T-cell (primary cell): ENCODE data around the gene EPB41L1. TPM values are rescaled to one million over a fixed set of nuclear protein-coding genes. Genes with fewer than 3 reads are reported as not detected.

Source experiments
- ATAC-seq, 4 experiments: fragments of 200-7000 bp in 3 of 4; fragments of 150-1000 bp in 1 of 4; cut with Tn5 transposase; replicated peaks in 1 of 4; 1 replicate in 3 of 4; 2 replicates in 1 of 4; pipeline ENCODE4 v1.10.0; 2021; ENCODE audit warnings: moderate library complexity in 3 of 4, mild to moderate bottlenecking in 2 of 4, moderate number of reproducible peaks in 1 of 4
- CTCF ChIA-PET, 2 donors: fragments of 300-600 bp; sonication (Branson Sonifier 250); formaldehyde crosslinking; loops; one replicate each; lab custom pipeline; 2022; ENCODE audit warnings: antibody characterized with exemption in 2 of 2; lab: Charles Lee
- POLR2A ChIA-PET, 2 donors: fragments of 300-600 bp; sonication (Branson Sonifier 250); formaldehyde crosslinking; loops; one replicate each; lab custom pipeline; 2022; ENCODE audit warnings: antibody characterized with exemption in 2 of 2; lab: Charles Lee
- DNase-seq, 35 experiments: peaks; one replicate each; pipeline versions ENCODE4 v3.0.0 to v3.0.0-alpha.2; 2013 to 2023
- H3K27ac ChIP-seq: one replicate; pipeline ENCODE4 v1.5.1; 2013; ENCODE audit warnings: low read length
- H3K27me3 ChIP-seq, 2 experiments: replicated peaks in 1 of 2; 1 replicate in 1 of 2; 2 replicates in 1 of 2; pipeline versions ENCODE4 v1.6.1 to v1.7.0; 2013; ENCODE audit warnings: low read length in 1 of 2, mixed read lengths in 1 of 2; ENCODE audit not compliant: control insufficient read depth in 2 of 2, insufficient read depth in 2 of 2; ENCODE audit errors: extremely low read depth in 1 of 2
- H3K36me3 ChIP-seq, 2 donors: 1 replicate in 1 of 2; 2 replicates in 1 of 2; pipeline versions ENCODE4 v1.6.1 to v1.7.0; 2013; ENCODE audit warnings: low read length in 1 of 2; ENCODE audit not compliant: control insufficient read depth in 2 of 2, insufficient read depth in 1 of 2; ENCODE audit errors: extremely low read depth in 1 of 2
- H3K4me1 ChIP-seq, 2 experiments: 1 replicate in 1 of 2; 2 replicates in 1 of 2; pipeline versions ENCODE4 v1.6.1 to v1.7.0; 2013; ENCODE audit warnings: low read length in 2 of 2, mixed read lengths in 1 of 2; ENCODE audit not compliant: insufficient read depth in 2 of 2, control insufficient read depth in 1 of 2; ENCODE audit errors: extremely low read depth in 1 of 2
- H3K4me3 ChIP-seq, 2 donors: 1 replicate in 1 of 2; 2 replicates in 1 of 2; pipeline versions ENCODE4 v1.5.1 to v1.7.0; 2013; ENCODE audit warnings: mild to moderate bottlenecking in 2 of 2, low read length in 1 of 2, moderate library complexity in 1 of 2; ENCODE audit not compliant: control insufficient read depth in 1 of 2; ENCODE audit errors: extremely low read depth in 1 of 2
- H3K9me3 ChIP-seq: 2 replicates; pipeline ENCODE4 v1.7.0; 2013
- H3K27ac Mint-ChIP-seq, 2 donors: one replicate each; pipeline ENCODE4 v1.8.0; 2020 to 2021; ENCODE audit warnings: mild to moderate bottlenecking in 2 of 2, mixed read lengths in 2 of 2
- H3K27me3 Mint-ChIP-seq, 2 donors: one replicate each; pipeline ENCODE4 v1.8.0; 2021 to 2022; ENCODE audit warnings: mixed read lengths in 2 of 2
- H3K36me3 Mint-ChIP-seq: one replicate; pipeline ENCODE4 v1.8.0; 2021; ENCODE audit warnings: mixed read lengths
- H3K4me1 Mint-ChIP-seq, 3 donors: one replicate each; pipeline ENCODE4 v1.8.0; 2020 to 2022; ENCODE audit warnings: mixed read lengths in 3 of 3, mild to moderate bottlenecking in 1 of 3
- H3K4me3 Mint-ChIP-seq, 3 donors: one replicate each; pipeline ENCODE4 v1.8.0; 2020 to 2022; ENCODE audit warnings: mild to moderate bottlenecking in 3 of 3, mixed read lengths in 3 of 3, moderate library complexity in 3 of 3
- H3K9me3 Mint-ChIP-seq, 3 donors: one replicate each; pipeline ENCODE4 v1.8.0; 2020 to 2022; ENCODE audit warnings: mixed read lengths in 3 of 3
- WGBS: methylation state at CpG from one replicate; pipeline ENCODE4 v1.1.5; 2013; ENCODE audit warnings: missing lambda C conversion rate; ENCODE audit not compliant: insufficient coverage; 5-methylcytosine and 5-hydroxymethylcytosine counted together
- total RNA-seq, 35 experiments: library from RNA in 6 of 35; stranded (reverse) in 6 of 35; fragments of 120-200 nt in 1 of 35; gene quantifications; one replicate each; pipeline versions ENCODE4 v1.2.1 to v1.2.4 and lab custom pipeline; 2013 to 2026

EPB41L1 gene
- total RNA-seq, 5 donors from 2014 or later (not counting 1 experiment from before 2014, with no cell fraction given), result 0.19 to 2.0 (median 0.82) TPM

DNA sequence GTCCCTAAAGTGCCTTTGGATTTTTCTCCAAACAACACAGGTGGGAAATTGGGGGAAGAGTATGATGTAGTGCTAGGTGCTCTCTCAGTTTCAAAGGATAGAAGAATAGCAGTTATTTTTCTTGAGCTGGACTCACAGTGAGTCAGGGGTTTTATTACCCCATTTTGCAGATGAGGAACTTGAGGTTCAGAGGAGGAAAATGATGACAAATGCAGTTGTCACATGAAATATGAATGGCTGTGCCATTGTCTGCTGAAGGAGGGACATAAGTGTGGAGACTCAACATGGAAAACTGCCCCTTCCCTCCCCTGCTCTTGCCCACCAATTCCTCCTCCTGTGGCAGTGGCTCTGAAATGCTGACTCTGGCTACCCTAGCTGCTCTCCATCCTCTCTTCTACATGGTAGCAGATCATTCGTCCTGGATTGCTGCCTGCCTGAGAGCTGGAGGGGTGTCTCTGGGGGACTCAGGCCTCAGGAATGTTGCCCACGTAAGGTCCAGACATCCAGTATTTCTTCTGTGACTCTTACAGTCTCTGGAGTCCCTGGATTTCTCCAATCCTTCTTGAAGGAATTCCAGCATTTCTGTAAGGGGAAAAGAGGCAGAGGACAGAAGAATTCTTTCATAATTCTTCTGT, 37.6 kb upstream of the EPB41L1 start:
- Mint-ChIP-seq H3K27ac (no peak overlapping the region), H3K4me3 (no peak overlapping the region), H3K4me1 (no peaks in the 10 kb centered on the region), H3K9me3 (no peaks in the 10 kb centered on the region), H3K36me3 (no peaks in the 10 kb centered on the region), H3K27me3 (peaks cover 11 to 18% of the 10 kb centered on the region in 2 donors)
- no peaks in the 10 kb centered on the region for H3K4me1 ChIP-seq
- no peak overlapping the region for H3K4me3 ChIP-seq
- ChIA-PET POLR2A (no interaction called here), CTCF (no interaction called here)
- no peak for ATAC-seq
- H3K36me3 ChIP-seq, result no peaks in the 10 kb centered on the region
- no peak overlapping the region for H3K27ac ChIP-seq
- DNase-seq, result no peak
- WGBS, result no CpG with 5 or more reads among the region's 2 CpGs
- H3K27me3 ChIP-seq, result peaks cover 0 to 9% of the 10 kb centered on the region in 2 experiments
- H3K9me3 ChIP-seq, result no peaks in the 10 kb centered on the region

DNA sequence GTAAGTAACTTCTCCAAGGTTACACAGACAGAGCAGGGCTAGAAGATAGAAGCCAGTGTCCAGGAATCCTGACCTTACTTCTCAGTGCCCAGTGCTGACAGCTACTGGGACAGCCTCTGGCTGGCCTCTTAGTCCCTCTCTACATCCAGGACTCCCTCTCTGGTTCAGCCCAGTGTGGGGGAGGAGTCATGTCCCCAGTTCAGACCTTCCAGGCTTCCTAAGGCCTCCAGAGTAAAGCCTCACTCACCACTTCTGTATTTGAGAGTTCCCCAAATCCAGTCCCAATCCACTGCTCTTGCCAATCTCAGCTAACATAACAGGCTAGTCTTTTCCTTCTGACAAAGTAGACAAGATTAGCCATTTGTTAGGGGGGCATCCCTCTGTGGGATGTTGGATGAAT, 36.9 kb upstream of the EPB41L1 start:
- Mint-ChIP-seq H3K36me3 (no peaks in the 10 kb centered on the region), H3K9me3 (no peaks in the 10 kb centered on the region), H3K4me1 (no peaks in the 10 kb centered on the region), H3K4me3 (no peak overlapping the region), H3K27ac (no peak overlapping the region), H3K27me3 (peaks cover 11 to 18% of the 10 kb centered on the region in 2 donors)
- no peaks in the 10 kb centered on the region for H3K36me3 ChIP-seq
- ATAC-seq (no peak), DNase-seq (no peak)
- POLR2A ChIA-PET, result no interaction called here
- H3K27me3 ChIP-seq, result peaks cover 0 to 11% of the 10 kb centered on the region in 2 experiments
- H3K4me3 ChIP-seq, result no peak overlapping the region
- H3K4me1 ChIP-seq, result no peaks in the 10 kb centered on the region
- no peaks in the 10 kb centered on the region for H3K9me3 ChIP-seq
- CTCF ChIA-PET, result no interaction called here
- no peak overlapping the region for H3K27ac ChIP-seq

DNA sequence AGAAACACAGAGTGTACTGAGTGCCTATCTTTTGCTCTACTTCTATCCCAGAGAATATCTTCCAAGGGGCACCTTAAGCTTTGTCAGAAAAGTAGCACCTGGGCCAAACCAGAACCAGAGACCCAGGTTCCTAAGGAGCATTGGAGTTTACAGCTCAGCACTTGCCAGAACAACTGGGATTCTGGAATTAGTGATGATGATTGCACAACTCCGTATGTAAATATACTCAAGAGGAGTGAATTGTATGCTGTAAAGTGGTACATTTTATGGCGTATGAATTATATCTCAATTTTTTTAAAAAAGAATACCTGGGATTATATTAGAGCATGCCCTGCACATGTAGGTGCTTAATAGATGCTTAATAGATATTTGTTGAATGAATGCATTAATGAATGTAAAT, 36.2 kb upstream of the EPB41L1 start:
- Mint-ChIP-seq H3K9me3 (no peaks in the 10 kb centered on the region), H3K27me3 (peaks cover 11 to 18% of the 10 kb centered on the region in 2 donors), H3K27ac (no peak overlapping the region), H3K36me3 (no peaks in the 10 kb centered on the region), H3K4me1 (no peaks in the 10 kb centered on the region), H3K4me3 (no peak overlapping the region)
- Histone ChIP-seq H3K27ac (no peak overlapping the region), H3K4me3 (no peak overlapping the region), H3K36me3 (no peaks in the 10 kb centered on the region), H3K27me3 (peaks cover 0 to 13% of the 10 kb centered on the region in 2 experiments), H3K9me3 (no peaks in the 10 kb centered on the region), H3K4me1 (no peaks in the 10 kb centered on the region)
- ChIA-PET POLR2A (no interaction called here), CTCF (no interaction called here)
- DNase-seq, result no peak
- no peak for ATAC-seq
- WGBS, result no CpG with 5 or more reads among the region's 2 CpGs

DNA sequence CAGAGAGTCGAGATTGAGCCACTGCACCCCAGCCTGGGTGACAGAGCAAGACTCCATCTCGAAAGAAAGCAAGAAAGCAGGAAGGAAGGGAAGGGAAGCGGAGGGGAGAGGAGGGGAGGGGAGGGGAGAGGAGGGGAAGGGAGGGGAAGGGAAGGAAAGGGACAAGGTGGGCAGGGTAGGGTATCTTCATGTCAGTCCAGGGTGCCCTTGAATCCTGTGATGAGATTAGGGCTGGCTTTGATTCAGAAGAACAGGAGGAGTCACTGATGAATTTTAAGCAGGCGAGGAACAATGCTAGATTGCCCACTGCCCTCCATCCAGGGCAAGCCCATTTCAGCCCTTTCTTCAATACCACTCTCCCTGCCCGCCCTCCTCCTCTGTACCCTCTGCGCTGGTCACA, 35.0 kb upstream of the EPB41L1 start:
- H3K4me3 Mint-ChIP-seq, result no peak overlapping the region
- POLR2A ChIA-PET, result no interaction called here
- 70% methylated on average over 5 of the region's 6 CpGs for WGBS
- H3K36me3 Mint-ChIP-seq, result no peaks in the 10 kb centered on the region
- no peaks in the 10 kb centered on the region for H3K9me3 Mint-ChIP-seq
- no peaks in the 10 kb centered on the region for H3K4me1 Mint-ChIP-seq
- DNase-seq (no peak), ATAC-seq (no peak)
- no peak overlapping the region for H3K27ac ChIP-seq
- H3K4me1 ChIP-seq, result no peaks in the 10 kb centered on the region
- peaks cover 0 to 10% of the 10 kb centered on the region in 2 experiments for H3K27me3 ChIP-seq
- CTCF ChIA-PET, result no interaction called here
- H3K27me3 Mint-ChIP-seq, result peaks cover 11 to 17% of the 10 kb centered on the region in 2 donors
- no peak overlapping the region for H3K27ac Mint-ChIP-seq
- no peaks in the 10 kb centered on the region for H3K36me3 ChIP-seq
- no peak overlapping the region for H3K4me3 ChIP-seq
- no peaks in the 10 kb centered on the region for H3K9me3 ChIP-seq

DNA sequence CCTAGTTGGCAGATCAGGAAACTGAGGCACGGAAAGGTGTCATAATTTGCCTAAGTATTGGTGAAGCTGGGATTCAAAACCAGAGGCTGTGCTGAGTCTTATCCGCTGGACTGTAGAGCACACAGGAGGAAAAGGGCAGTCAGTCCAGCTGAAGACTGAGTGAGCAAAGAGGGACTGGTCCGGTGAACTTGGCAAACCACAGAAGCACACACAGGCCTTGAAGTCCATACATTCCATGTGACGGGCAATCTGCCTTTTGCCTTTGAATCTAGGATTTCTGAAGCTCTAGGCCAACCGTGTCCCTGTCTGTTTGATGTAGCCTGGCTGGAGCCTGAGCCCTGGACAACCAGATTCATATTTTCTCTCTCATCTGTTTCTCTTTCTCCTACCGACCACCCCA, 34.3 kb upstream of the EPB41L1 start:
- DNase-seq (no peak), ATAC-seq (no peak)
- H3K36me3 Mint-ChIP-seq, result no peaks in the 10 kb centered on the region
- H3K27ac Mint-ChIP-seq, result no peak overlapping the region
- 91% methylated on average over 6 of the region's 6 CpGs for WGBS
- no peaks in the 10 kb centered on the region for H3K4me1 ChIP-seq
- no peak overlapping the region for H3K4me3 Mint-ChIP-seq
- H3K36me3 ChIP-seq, result no peaks in the 10 kb centered on the region
- POLR2A ChIA-PET, result no interaction called here
- CTCF ChIA-PET, result no interaction called here
- H3K27ac ChIP-seq, result no peak overlapping the region
- no peaks in the 10 kb centered on the region for H3K4me1 Mint-ChIP-seq
- H3K9me3 ChIP-seq, result no peaks in the 10 kb centered on the region
- H3K4me3 ChIP-seq, result no peak overlapping the region
- peaks cover 0 to 8% of the 10 kb centered on the region in 2 experiments for H3K27me3 ChIP-seq
- peaks cover 11 to 16% of the 10 kb centered on the region in 2 donors for H3K27me3 Mint-ChIP-seq
- no peaks in the 10 kb centered on the region for H3K9me3 Mint-ChIP-seq

DNA sequence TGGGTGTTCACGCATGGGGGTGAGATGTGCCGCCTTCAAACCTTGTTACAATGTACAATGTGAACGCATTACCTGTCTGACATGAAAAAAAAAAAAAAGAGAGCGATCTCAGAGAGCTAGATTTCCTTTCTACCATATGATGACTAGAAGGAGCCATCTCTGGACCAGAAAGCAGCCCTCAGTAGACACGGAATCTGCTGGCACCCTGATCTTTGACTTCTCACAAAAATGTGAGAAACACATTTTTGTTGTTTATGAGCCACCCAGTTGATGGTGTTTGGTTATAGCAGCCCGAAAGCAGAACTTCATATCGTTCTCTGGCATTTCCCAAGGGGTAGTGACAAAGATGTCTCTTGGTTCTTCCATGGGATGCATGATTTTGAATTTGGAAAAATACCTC, 33.5 kb upstream of the EPB41L1 start:
- ATAC-seq (no peak), DNase-seq (no peak)
- no peaks in the 10 kb centered on the region for H3K36me3 Mint-ChIP-seq
- no peak overlapping the region for H3K4me3 Mint-ChIP-seq
- POLR2A ChIA-PET, result no interaction called here
- no peak overlapping the region for H3K4me3 ChIP-seq
- peaks cover 0 to 7% of the 10 kb centered on the region in 2 experiments for H3K27me3 ChIP-seq
- no peak overlapping the region for H3K27ac ChIP-seq
- no peaks in the 10 kb centered on the region for H3K9me3 ChIP-seq
- H3K36me3 ChIP-seq, result no peaks in the 10 kb centered on the region
- H3K4me1 ChIP-seq, result no peaks in the 10 kb centered on the region
- H3K9me3 Mint-ChIP-seq, result no peaks in the 10 kb centered on the region
- H3K4me1 Mint-ChIP-seq, result no peaks in the 10 kb centered on the region
- 89% methylated on average over 2 of the region's 7 CpGs for WGBS
- H3K27ac Mint-ChIP-seq, result no peak overlapping the region
- CTCF ChIA-PET, result no interaction called here
- peaks cover 8 to 11% of the 10 kb centered on the region in 2 donors for H3K27me3 Mint-ChIP-seq
